NCI-H82 (cell line): ENCODE measurements around the gene CCDC9B.

ENCODE experiments used
- DNase-seq: peaks from one replicate; lab custom pipeline; 2025; lab: John Stamatoyannopoulos, UW

Gene CCDC9B

DNA sequence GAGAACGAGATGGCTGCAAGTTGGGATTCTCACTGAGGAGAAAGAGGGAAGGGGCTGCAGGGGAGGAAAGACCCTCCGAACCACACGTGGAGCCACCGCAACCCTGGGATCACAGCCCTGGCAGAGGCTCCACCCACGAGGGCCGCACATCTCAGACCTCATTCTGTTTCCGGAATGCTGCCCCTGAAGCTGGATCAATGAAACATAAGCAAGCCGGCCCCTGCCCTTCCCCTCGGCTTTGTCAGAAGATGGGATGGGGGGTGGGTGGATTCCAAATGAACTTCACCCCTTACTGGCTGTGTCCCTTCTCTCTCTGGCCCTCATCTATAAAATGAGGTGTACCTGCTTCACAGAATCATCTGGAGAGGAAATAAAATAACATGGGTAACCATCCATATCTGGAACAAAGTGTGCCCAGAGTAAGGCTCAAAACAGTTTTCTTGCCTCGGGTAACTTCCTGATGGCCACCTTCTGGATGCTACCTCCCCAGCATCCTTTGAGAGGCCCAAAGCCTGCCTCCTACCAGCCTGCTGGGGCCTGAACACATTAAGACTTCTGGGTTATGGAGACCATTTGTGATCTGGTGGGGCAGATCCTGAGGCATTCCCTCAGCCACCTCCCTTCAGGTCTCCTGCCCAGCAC, 4.6 kb upstream of the CCDC9B start:
- no peak for DNase-seq

DNA sequence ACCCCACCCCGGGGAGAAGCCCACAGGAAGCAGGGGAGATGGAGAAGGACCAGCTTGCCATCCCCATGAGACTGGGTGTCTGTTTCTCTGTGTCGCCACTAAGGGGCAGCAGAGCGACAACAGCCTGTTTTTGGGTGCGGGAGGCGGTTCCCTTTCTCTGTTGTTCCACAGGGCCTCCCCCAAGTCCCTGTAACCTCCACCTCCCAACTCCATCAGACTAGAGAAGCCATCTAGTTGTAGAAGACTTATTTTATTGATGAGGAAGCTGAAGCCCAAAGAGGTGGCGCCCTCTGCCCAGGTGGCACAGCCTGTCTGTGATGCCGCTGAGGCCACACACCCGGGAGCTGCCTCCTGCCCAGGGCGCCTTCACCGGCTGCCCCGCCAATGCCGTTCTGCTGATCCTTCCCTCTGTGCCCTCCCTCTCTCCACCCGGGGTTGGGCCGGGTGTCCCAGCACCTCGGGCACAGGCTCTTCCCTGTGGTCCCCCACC, 3.9 kb upstream of the CCDC9B start:
- peak; percentile 80 for DNase-seq

DNA sequence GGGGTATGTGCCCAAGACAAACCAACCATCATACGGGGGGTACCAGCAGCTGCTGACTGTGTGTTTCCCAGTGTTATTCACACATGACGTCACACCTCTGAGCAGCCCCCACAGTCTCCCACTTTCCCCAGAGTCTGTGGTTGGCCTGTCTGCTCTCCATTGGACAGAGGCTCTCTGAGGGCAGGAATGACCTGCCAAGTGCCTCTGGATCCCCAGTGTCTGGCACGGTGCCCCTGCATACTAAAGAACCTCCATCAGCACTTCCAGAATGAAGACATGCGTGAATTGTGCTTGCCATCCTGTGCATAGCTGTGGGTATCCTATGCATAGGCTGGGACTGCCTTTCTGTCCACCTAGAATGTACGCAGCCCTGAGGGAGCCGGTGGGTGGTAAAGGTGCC, 3.5 kb upstream of the CCDC9B start:
- no peak for DNase-seq

DNA sequence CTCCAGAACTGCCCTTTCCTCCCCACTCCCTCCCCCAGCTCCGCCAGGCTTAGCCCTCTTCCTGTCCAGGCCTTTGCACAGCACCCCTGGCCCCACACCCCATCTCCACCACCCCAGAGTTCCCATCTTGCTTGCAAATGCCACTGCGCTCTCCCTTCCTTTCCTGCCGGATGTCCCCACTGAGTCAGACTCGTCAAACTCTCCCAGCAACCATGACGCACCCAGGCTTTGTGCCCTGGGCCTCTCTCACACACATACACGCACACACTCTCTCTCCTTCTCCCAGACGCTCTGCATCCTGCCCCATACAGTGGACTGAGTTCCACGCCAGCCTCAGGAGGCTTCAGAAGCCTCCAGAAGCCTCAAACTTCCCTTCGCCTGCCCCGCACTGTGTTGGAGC, 2.8 kb upstream of the CCDC9B start:
- no peak for DNase-seq

DNA sequence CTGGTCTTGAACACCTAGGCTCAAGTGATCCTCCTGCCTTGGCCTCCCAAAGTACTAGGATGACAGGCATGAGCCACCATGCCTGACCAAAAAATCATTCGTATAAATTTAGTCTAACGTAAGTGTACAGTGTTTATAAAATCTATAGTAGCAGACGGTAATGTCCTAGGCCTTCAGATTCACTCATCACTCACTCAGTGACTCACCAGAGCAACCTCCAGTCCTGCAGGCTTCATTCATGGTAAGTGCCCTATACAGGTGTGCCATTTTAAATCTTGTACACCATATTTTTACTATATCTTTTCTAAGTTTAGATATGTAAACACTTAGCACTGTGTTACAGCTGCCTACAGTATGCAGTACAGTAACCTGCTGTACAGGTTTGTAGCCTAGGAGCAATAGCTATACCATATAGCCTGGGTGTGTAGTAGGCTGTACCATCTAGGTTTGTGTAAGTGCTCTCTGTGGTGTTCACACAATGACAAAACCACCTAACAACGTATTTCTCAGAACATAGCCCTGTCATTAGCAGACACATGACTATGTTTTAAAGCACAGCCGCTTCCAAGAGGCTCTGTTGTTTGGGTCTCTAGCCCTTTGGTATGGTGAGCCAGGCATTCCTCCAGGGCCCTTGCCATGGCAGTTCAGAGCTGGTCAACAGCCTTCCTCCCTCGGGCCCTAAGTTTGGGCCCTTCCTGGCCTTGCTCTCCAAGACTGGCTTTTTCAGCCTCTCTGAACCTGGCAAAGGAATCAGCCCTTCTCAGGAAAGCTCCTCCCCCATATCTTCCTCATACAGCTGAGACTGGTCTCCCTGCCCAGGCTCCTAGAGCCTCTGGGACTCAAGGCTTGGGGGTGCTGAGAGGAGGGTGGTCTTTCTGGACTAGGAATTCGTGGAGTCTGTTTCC, 1.9 kb upstream of the CCDC9B start:
- no peak for DNase-seq

DNA sequence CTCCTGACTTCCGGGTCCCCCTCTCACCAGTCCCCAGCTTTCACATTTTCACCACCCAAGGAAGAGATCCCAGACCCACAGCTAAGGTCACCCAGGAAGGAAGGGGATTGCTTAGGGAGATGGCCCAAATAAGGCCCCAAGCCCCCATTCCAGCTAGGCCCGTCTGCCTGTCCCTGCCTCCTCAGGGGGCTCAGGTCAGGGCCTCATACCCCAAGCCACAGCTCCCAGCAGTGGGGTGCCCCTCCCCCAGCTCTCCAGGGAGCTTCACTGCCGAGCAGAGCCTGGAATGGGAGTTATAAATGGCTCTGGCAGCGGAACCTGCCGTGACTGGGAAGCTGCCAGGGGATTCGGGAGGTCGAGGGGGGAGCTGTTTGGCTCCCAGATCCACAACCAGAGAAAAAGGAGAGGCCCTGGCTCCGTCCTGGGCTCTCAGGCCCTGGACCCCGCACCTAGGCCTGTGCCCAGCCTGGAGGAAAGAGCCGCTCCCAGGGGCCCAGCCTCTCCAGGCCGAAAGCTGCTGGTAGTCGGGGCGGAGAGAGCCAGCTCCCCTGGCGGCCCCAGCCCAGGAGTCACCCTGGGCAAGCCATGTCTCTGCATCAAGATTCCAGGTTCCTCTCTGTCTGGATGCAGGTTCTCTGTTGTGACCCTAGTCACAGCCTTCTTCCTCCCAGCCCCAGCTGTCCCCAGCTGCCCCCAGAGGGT, 550 bp downstream of the CCDC9B start:
- peak; percentile 69 for DNase-seq

DNA sequence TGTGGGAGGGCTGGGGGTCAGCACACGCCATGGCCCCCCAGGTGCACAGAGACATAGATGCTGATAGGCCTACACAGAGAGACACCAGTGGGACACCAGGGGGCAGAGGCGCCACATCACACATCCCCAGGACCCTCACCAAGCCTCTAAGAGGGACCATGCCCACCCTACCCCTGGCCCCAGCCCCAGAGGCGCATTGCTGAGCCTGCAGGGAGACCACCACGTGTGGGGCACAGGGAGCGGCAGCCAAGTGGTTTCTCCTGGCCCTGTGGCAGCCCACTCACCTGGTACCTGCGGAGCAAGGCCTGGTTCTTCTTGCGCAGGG, 1.2 kb downstream of the CCDC9B start:
- peak; percentile 61 for DNase-seq

DNA sequence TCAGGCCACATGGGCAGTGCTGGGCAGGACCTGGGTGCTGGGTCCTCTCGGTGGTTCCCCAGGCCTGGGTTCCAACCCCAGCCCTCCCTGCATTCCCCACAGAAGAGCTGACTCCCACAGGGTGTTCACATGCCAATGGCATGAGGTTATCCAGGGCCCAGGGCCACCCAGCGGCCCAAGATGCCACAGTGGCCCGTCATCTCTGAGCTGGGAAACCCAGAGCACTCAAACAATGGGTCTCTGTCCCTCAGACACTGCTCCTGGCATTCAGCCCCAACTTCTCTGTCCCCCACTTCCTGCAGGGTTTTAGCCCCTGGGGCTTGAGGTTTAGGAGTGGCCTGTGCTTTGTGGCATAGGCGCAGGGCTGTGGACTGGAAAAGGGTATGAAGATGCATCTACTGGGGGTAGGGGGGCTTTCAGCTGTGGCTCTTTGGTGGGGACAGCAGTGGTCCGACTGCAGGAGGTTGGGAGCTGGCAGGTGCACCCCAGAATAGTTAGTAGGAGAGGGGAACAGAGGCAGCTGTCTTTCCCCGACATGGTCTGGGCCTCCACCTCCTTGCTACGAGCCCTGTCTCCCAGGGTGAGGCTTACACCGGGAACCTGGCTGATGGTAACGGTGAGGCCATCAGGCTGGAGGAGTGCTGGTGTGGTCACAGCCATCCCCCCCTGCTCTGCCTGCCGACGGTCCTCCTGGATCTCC, 1.7 kb downstream of the CCDC9B start:
- DNase-seq = no peak

DNA sequence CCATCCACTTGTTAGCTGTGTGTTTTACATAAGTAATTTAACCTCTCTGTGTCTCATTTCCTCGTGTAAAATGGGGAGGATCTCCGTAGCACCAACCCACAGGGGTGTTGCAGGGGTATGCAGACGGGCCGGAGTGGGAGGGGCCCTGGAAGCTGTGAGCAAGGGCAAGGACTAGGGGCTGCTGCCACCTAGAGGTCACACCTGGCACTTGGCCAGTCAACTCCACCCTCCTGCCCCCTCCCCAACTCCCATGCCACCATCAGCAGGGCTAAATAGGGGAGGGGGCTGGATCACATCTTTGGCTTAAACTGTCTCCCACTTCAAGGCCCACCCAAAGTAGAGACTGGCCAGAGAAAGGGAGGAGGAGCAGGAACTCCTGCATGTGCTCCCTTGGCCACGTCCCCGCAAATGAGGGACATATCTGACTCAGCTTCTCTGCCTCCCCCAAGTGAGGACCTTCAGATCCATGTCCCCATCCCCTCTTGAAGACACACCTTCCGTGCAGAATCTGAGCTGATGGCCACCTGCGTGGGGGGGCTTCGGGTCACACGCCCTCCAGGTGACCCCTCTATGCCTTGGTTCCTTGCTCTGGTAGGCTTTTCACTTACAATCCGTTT, 2.6 kb downstream of the CCDC9B start:
- DNase-seq = peak; percentile 90

DNA sequence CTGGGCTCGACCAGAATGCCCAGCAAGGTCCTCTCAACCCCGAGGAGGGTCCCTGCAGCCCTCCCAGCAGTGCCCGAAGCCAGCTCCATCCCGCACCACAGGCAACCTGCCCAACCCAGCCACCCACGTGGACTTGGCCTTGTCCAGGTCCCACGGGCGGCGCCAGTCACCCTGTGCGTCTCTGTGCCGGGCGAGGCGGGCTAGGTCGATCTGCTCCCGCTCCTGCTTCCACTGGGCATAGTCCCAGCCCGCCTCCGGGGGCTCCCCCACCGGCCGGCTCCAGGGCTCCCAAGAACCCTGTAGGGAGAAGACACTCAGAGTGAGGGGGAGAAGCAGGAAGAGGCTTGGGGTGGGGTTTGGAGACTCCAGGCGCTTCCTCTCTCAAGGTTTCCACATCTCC, 3.1 kb downstream of the CCDC9B start:
- no peak for DNase-seq

DNA sequence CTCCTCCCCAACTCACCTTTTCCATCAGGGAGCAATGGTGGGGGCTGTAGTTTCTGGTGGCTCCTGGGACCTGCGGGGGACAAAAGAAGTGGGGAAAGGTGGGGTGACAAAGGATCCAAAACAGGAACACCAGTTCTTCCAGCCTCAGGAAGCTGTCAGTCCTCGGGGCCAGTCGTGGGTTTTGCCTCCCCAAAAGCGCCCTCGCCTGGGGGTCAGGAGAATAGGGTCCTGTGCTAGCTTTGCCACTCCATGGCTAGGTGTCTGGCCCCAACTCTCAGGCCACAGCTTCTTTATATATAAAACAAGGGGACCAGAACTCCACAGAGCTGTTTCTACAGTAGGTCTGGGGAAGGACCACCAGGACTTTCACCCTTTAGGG, 4.0 kb downstream of the CCDC9B start:
- peak; percentile 26 for DNase-seq

DNA sequence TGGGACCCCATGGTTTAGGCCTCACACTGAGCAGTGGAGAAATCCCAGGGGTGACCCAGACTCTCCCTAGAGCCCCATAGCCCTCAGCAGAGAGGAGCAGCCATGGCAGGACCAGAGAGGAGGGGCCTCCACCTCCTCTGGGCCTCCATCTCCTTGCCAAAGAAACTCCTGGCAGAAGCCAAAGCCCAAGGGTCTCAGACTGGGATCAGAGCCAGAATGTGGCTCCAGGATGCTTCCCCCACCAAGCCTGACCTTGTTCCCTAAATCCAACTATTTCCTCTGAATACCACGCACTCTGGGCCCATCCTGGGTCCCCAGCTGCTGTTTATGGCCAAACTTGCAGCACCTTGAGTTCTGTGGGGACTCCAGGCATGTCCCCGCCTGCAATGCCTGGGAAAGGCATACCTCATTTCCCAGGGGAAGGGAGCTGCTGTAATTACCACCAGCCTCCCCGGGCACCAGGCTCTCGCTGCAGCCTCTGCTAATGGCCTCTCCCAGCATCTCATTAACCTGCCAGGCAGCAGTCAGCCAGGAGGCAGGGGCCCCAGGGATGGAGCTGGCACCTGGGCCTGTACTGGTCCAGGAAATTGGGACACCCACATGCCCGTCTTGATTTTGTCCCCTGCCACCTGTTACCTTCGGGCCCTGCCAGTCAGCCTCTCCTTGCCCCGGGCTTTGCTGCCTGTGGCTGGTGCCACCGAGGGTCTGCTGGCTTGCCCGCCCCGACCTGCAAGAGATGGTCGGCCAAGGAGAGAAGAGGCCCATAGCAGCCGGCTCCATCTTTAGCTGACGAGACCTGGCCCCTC, 4.6 kb downstream of the CCDC9B start:
- DNase-seq = no peak

DNA sequence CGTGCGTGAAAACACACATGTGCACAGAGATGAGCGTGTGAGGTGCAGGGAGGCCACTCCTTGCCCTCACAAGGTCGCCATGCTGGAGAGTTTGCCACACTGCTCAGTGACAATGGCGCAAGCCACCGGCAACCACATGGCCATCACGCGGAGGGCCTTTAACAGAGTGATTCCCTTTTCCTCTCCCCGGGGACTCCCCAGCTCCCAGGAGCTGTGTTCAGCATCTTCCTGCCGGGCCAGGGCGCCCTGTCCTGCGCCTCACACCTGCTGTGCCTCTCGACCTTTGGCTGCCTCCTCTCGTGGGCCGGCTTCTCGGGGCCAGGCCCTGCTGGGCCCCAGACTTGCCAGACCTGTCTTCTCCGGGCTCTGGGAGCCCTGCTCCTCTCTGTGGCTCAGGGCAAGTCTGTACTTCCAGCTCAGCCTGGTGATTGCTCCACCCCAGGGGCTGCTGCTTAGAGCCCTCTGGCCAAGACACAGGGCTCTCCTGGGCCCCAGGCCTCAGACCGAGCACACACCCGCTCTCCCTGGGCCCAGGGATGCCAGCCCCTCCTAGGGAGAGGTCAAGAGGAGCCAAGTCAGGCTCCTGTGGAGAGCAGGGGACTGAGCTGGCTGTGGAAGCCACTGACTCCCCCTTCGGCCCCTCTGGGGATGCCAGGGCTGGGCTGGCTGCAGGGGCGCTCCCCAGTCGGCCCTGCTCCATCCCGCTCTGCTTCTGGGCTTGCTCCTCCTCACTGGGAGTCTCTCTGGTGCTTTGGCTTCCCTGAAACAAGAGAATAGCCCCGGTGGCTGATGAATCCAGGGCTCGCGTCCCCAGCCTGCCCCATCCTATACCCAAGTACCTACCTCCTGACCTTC, 5.6 kb downstream of the CCDC9B start:
- no peak for DNase-seq

DNA sequence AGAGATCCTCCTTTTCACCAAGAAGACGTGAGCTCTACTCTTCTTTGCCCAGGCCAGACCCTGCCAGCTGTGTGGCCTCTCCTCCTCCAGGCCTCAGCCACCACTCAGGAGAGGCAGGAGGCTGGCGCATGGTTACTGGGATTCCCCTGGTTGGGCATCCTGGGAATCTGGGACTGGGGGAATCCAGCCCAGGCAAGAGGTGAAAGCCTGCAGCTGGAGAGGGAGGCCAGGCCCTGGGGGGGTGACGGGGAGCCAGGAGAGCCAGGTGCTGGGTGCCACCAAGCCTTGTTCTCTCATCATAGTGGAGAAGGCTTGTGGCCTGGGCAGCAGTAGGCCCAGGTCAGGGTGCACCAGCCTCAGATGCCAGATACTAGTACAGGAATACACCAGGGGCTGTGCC, 6.2 kb downstream of the CCDC9B start:
- DNase-seq = no peak

DNA sequence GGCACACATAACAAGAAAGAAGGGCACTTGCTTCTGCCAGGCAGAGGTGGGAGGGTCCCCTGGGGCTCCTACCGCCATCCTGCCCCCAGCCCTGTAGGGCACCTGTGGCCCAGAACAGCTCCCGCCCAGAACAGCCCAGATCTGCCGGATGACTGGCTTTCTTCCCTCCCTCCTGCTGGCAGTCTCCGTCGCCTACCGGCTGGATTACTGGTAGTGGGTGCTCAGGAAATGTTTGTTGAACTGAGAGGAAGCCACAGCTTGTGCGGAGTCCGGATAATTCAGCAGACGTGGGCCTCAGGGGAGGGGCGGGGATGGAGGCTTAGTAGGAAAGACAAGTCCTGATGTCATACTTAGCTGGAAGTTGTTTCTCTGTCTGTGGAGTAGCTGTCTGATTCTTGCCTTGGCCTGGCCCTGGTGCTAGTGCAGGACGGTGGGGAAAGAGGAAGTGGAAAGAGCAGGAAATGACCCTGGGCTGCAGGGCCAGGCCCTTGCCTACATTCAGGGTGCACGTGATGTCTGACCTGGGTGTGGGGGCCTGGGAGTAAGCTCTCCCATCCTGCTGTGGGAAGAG, 6.7 kb downstream of the CCDC9B start:
- peak; percentile 84 for DNase-seq

DNA sequence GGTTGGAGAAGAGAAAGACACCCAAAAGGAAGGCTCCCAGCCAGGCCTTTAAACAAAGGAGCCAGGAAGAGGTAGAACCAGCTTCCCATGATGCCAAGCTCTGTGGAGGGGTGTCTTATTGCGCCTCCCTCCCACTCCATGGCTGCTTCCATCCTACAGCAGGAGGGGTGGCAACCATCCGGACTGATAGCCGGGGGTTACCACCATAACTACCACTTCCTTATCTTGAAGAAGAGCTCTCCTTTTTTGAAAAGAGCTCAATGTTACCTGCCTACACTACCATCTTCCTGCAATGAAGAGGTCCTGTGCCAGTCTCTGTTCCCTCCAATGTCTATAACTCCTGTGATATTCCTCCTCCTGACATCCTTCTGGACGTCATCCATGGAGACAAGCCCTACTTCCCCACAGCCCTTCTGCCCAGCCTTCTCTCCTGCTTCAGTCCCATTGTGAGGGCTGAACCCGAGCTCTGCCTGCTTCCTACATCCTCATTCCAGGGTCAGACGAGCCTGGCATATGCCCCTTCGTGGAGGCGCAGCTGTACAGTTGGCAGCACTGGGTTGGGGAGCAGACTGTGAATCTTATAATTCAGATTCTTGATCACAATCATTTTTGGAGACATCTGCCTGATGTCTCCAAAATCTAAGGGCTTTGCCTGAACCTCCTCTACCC, 8.5 kb downstream of the CCDC9B start:
- DNase-seq = no peak

DNA sequence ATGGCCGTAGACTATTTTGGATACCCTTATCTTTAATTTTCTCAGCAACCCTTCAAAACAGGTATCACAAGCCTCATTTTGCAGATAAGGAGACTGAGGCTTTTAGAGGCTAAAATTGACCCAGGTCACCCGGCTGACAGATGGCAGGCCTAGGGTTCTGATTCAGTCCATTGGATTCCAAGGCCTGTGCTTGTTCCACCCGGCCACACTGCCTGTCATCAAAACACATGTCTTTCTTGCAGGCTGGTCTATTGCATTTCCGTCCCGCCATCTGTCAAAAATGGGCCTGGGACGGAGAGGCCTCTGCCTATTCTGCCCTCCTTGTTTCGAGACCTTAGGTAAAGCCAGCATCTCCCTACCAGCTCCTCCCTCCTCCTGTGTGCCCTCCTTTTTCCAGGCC, 9.1 kb downstream of the CCDC9B start:
- DNase-seq = no peak

DNA sequence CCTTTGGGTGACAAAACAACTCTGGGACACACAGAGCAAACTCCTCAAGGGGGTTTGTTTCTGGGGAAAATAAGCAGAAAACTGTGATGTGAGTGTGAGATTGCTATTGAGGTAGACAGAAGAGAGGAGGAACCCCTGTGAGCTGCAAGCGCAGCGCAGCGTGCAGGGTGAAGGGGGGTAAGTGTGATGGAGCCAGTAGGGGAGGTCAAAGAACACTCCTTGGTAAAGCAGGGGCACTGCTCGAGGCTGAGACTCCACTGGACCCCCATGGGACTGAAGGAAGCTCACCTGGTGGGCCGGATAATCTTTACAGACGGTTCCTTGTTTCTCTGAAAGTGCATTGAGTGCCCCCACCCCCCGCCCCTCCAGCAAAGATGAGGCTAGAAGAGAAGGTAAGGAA, 9.7 kb downstream of the CCDC9B start:
- DNase-seq = no peak

DNA sequence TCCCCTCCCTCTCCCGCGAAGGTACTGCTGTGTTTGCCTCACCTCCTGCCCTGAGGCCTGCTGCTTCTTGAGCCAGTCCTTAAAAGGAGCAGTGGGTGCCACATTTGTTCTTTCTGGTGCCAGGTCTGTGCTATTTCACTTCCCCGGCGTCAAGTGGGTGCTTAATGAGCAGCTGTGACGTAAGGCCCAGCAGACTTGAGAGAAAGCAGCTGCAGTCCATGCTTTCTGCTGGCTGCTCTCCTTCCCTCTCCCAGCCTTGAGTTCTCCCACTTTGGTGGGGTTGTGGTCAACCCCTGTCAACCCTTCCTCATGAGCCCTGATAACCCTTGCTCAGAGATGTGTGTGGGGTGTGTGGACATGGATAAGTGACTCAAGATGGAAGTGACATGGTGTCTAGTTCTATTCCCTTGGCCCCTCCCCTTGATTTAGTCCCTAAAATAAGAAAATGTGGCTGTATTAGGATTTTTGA, 10.3 kb downstream of the CCDC9B start:
- DNase-seq = no peak
